CD4-positive, alpha-beta T cell treated with Interleukin-6 for 4 hours (primary cell): ENCODE data around the gene FBXO11.

Experiments
- DNase-seq: peaks from one replicate; pipeline ENCODE4 v3.0.0-alpha.2; 2020; ENCODE audit warnings: mixed read lengths

Gene FBXO11

GRCh38 chr2:47849368-47849767 is 56.9 kb downstream of the FBXO11 start:
- no peak for DNase-seq

GRCh38 chr2:47844162-47844561 is 62.1 kb downstream of the FBXO11 start:
- no peak for DNase-seq

GRCh38 chr2:47843407-47843806 is 62.9 kb downstream of the FBXO11 start:
- DNase-seq: no peak

GRCh38 chr2:47842846-47843245 is 63.5 kb downstream of the FBXO11 start:
- no peak for DNase-seq

- DNase-seq: no peak
These were observed 67.6 kb downstream of the FBXO11 start for GRCh38 chr2:47838686-47839085.

- DNase-seq: no peak
These were observed 68.0 kb downstream of the FBXO11 start for GRCh38 chr2:47838249-47838648.

GRCh38 chr2:47833516-47833968 is 72.8 kb downstream of the FBXO11 start:
- DNase-seq: no peak

GRCh38 chr2:47822518-47822917 is 83.8 kb downstream of the FBXO11 start:
- DNase-seq: no peak

GRCh38 chr2:47819834-47820233 is 86.5 kb downstream of the FBXO11 start:
- DNase-seq: no peak

- DNase-seq: no peak
These were observed 87.5 kb downstream of the FBXO11 start for GRCh38 chr2:47818777-47819176.

- DNase-seq: no peak
These were observed 90.5 kb downstream of the FBXO11 start for GRCh38 chr2:47815764-47816163.

GRCh38 chr2:47811668-47812067 is 94.6 kb downstream of the FBXO11 start:
- DNase-seq: no peak

- no peak for DNase-seq
These were observed 95.4 kb downstream of the FBXO11 start for GRCh38 chr2:47810850-47811249.

GRCh38 chr2:47809903-47810302 is 96.4 kb downstream of the FBXO11 start:
- DNase-seq: no peak

GRCh38 chr2:47808614-47809013 is 97.7 kb downstream of the FBXO11 start:
- no peak for DNase-seq

- no peak for DNase-seq
These were observed 100.4 kb downstream of the FBXO11 start for GRCh38 chr2:47805850-47806249.

- DNase-seq: no peak
These were observed 102.5 kb downstream of the FBXO11 start for GRCh38 chr2:47803770-47804169.

- no peak for DNase-seq
These were observed 102.9 kb downstream of the FBXO11 start for GRCh38 chr2:47803363-47803762.

GRCh38 chr2:47801118-47801517 is 105.2 kb downstream of the FBXO11 start:
- no peak for DNase-seq

GRCh38 chr2:47799031-47799609 is 107.2 kb downstream of the FBXO11 start:
- DNase-seq: no peak

GRCh38 chr2:47798631-47799030 is 107.7 kb downstream of the FBXO11 start:
- no peak for DNase-seq

GRCh38 chr2:47796090-47796697 is 110.1 kb downstream of the FBXO11 start:
- DNase-seq: no peak

GRCh38 chr2:47785986-47786385 is 120.3 kb downstream of the FBXO11 start:
- no peak for DNase-seq

GRCh38 chr2:47784352-47784851 is 121.9 kb downstream of the FBXO11 start:
- DNase-seq: no peak
